Endothelial cell of umbilical vein (primary cell): ENCODE results near the gene COG5. TPM values are rescaled to one million over a fixed set of nuclear protein-coding genes. Genes with fewer than 3 reads are reported as not detected.

Source experiments
- BruUV-seq: library from RNA; stranded (reverse); fragments of 400-500 nt; replicated peaks from 2 replicates; lab custom pipeline; 2021; lab: Mats Ljungman, UMichigan
- CTCF ChIA-PET: fragments of 300-600, 350-600 bp; sonication (Branson Sonifier 250); formaldehyde crosslinking; loops from one replicate; lab custom pipeline; 2021; ENCODE audit warnings: antibody characterized with exemption, inconsistent platforms; lab: Charles Lee
- POLR2A ChIA-PET: fragments of 300-600, 350-600 bp; sonication (Branson Sonifier 250); formaldehyde crosslinking; loops from one replicate; lab custom pipeline; 2021; ENCODE audit warnings: antibody characterized with exemption, inconsistent platforms; lab: Charles Lee
- DNase-seq: peaks from one replicate; pipeline ENCODE4 v3.0.0-alpha.2; 2011; ENCODE audit warnings: low read depth, low spot score
- FAIRE-seq: peaks from 2 replicates; lab custom pipeline; 2011; peaks lifted over from hg19 to GRCh38; lab: Jason Lieb, UNC
- H2AFZ ChIP-seq: 2 replicates; pipeline ENCODE4 v1.6.0; 2012; ENCODE audit warnings: low read depth, low read length, control low read depth, inconsistent platforms
- H3K27ac ChIP-seq: 2 replicates; pipeline ENCODE4 v1.5.1; 2011; ENCODE audit warnings: low read depth, mild to moderate bottlenecking, control low read depth, low read length, moderate library complexity; ENCODE audit not compliant: insufficient read depth
- H3K27me3 ChIP-seq, 2 experiments: 2 replicates each; pipeline versions ENCODE4 v1.6.0 to v1.6.1; 2011; ENCODE audit warnings: low read length in 2 of 2, mixed read lengths in 1 of 2; ENCODE audit not compliant: control insufficient read depth in 2 of 2, insufficient read depth in 2 of 2
- H3K36me3 ChIP-seq, 2 experiments: 2 replicates in 1 of 2; 3 replicates in 1 of 2; pipeline ENCODE4 v1.5.1; 2011; ENCODE audit warnings: low read length in 2 of 2, mild to moderate bottlenecking in 1 of 2, moderate library complexity in 1 of 2; ENCODE audit not compliant: control insufficient read depth in 2 of 2, insufficient read depth in 2 of 2; ENCODE audit errors: extremely low read depth in 1 of 2
- H3K4me1 ChIP-seq: 3 replicates; pipeline ENCODE4 v1.5.1; 2011; ENCODE audit warnings: mild to moderate bottlenecking, low read length; ENCODE audit not compliant: control insufficient read depth, insufficient read depth; ENCODE audit errors: extremely low read depth
- H3K4me2 ChIP-seq: 2 replicates; pipeline ENCODE4 v1.6.1; 2011; ENCODE audit warnings: low read length, control low read depth, mixed read lengths; ENCODE audit not compliant: insufficient read depth
- H3K4me3 ChIP-seq, 3 experiments: fragments of 200-600 bp in 1 of 3; sonication (generic), shearing (Covaris generic) in 1 of 3; replicated peaks in 1 of 3; 2 replicates each; pipeline ENCODE4 v1.5.1; 2011 to 2016; ENCODE audit warnings: control low read depth in 3 of 3, low read length in 3 of 3, mild to moderate bottlenecking in 2 of 3, inconsistent platforms in 1 of 3, low read depth in 1 of 3, moderate library complexity in 1 of 3; ENCODE audit not compliant: insufficient read depth in 1 of 3
- H3K79me2 ChIP-seq: 2 replicates; pipeline ENCODE4 v1.6.0; 2012; ENCODE audit warnings: low read length, inconsistent platforms; ENCODE audit not compliant: control insufficient read depth, insufficient read depth
- H3K9ac ChIP-seq: replicated peaks from 2 replicates; pipeline ENCODE3; 2011; ENCODE audit warnings: low read length, control low read depth; ENCODE audit not compliant: insufficient read depth; ENCODE audit errors: extremely low read depth
- H3K9me1 ChIP-seq: replicated peaks from 3 replicates; pipeline ENCODE4 v1.6.0; 2011; ENCODE audit warnings: mild to moderate bottlenecking, low read length; ENCODE audit not compliant: control insufficient read depth, insufficient read depth; ENCODE audit errors: extremely low read depth
- H3K9me3 ChIP-seq: replicated peaks from 2 replicates; pipeline ENCODE4 v1.5.1; 2012; ENCODE audit warnings: low read length, inconsistent platforms; ENCODE audit not compliant: control insufficient read depth, insufficient read depth
- H4K20me1 ChIP-seq: replicated peaks from 2 replicates; pipeline ENCODE3; 2011; ENCODE audit warnings: mild to moderate bottlenecking, low read length; ENCODE audit not compliant: control insufficient read depth, insufficient read depth; ENCODE audit errors: extremely low read depth
- EZH2 ChIP-seq: IDR thresholded peaks from 2 replicates; pipeline ENCODE4 v1.6.1; 2012; ENCODE audit warnings: borderline replicate concordance, low read depth, mild to moderate bottlenecking, moderate library complexity, low read length, inconsistent platforms; ENCODE audit not compliant: severe bottlenecking
- FOS ChIP-seq: IDR thresholded peaks from 2 replicates; pipeline ENCODE4 v1.6.1; 2011; ENCODE audit warnings: mild to moderate bottlenecking, low read length, moderate library complexity, borderline replicate concordance; ENCODE audit not compliant: insufficient read depth
- GATA2 ChIP-seq: IDR thresholded peaks from 2 replicates; pipeline ENCODE4 v1.7.0; 2011; ENCODE audit warnings: low read depth, mild to moderate bottlenecking, moderate library complexity, mixed read lengths, low read length; ENCODE audit not compliant: insufficient read length, insufficient read depth
- JUN ChIP-seq: IDR thresholded peaks from 2 replicates; pipeline ENCODE4 v1.6.1; 2011; ENCODE audit warnings: borderline replicate concordance, low read depth; ENCODE audit not compliant: insufficient read length, insufficient read depth
- MAX ChIP-seq: IDR thresholded peaks from 2 replicates; pipeline ENCODE4 v1.6.1; 2011; ENCODE audit not compliant: insufficient read depth, insufficient read length
- MYC ChIP-seq: IDR thresholded peaks from one replicate; pipeline ENCODE4 v1.6.1; 2011; ENCODE audit warnings: mild to moderate bottlenecking, low read depth, low read length
- POLR2A ChIP-seq: IDR thresholded peaks from 2 replicates; pipeline ENCODE4 v1.6.1; 2012; ENCODE audit warnings: low read depth, mild to moderate bottlenecking, control low read depth, low read length
- POLR2AphosphoS5 ChIP-seq: IDR thresholded peaks from 2 replicates; pipeline ENCODE4 v1.6.1; 2012; ENCODE audit warnings: low read depth, mild to moderate bottlenecking, control low read depth, low read length, moderate library complexity; ENCODE audit not compliant: insufficient read depth
- dilution Hi-C: fragments of 300-500 bp; cut with MboI; formaldehyde crosslinking; loops from one replicate; pipeline ENCODE4 v1.15.0; 2019; ENCODE audit warnings: low sequenced_read_pairs; ENCODE audit not compliant: extremely low pct_ligation_motif_present
- intact Hi-C: fragments of 100-400 bp; cut with micrococcal nuclease; formaldehyde crosslinking; loops from one replicate; pipeline ENCODE4 v1.10.0; 2022
- polyA plus RNA-seq, 4 experiments: library from polyadenylated mRNA; depleted of rRNA in 3 of 4; stranded (reverse) in 3 of 4; unstranded in 1 of 4; fragments of >200 nt; gene quantifications; 2 replicates each; pipeline versions ENCODE4 v1.2.1 to v1.2.3, GENCODE V29; 2011 to 2012; ENCODE audit warnings: missing spikeins in 1 of 4
- total RNA-seq: library from RNA; stranded (reverse); gene quantifications from 2 replicates; pipeline ENCODE4 v1.2.3, GENCODE V29; 2021
- TF ChIP-seq, protein P1 (sequence below), 2 donors: IDR thresholded peaks; 1 replicate in 1 of 2; 2 replicates in 1 of 2; pipeline ENCODE4 v1.5.1; 2011; ENCODE audit warnings: low read length in 2 of 2, mild to moderate bottlenecking in 2 of 2, moderate library complexity in 2 of 2, control low read depth in 1 of 2, inconsistent platforms in 1 of 2, low read depth in 1 of 2; ENCODE audit not compliant: insufficient read depth in 1 of 2; ENCODE audit errors: extremely low read depth in 1 of 2

Gene COG5
- total and polyA plus RNA-seq, 2 donors (not counting 3 experiments of a cell fraction or from before 2014, with no cell fraction given), result 18.8 to 45.3 TPM

DNA sequence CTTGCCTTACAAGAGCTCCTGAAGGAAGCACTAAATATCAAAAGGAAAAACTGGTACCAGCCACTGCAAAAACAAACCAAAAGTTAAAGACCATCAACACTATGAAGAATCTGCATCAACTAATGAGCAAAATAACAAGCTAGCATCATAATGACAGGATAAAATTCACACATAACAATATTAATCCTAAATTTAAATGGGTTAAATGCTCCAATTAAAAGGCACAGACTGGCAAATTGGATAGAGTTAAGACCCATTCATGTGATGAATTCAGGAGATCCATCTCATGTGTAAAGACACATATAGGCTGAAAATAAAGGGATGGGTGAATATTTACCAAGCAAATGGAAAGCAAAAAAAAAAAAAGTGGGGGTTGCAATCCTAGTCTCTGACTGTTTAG, 29.6 kb downstream of the COG5 start:
- no peak for FAIRE-seq
- dilution Hi-C loops, result no loop called here
- ChIA-PET CTCF (no interaction called here), POLR2A (no interaction called here)
- H3K9me3 ChIP-seq, result no peaks in the 10 kb centered on the region
- no peaks in the 10 kb centered on the region for H4K20me1 ChIP-seq
- H2AFZ ChIP-seq, result no peak overlapping the region
- H3K79me2 ChIP-seq, result peaks cover 4% of the 10 kb centered on the region
- H3K4me2 ChIP-seq, result no peak overlapping the region
- no peaks in the 10 kb centered on the region for H3K4me1 ChIP-seq
- H3K36me3 ChIP-seq, result no peaks in the 10 kb centered on the region
- DNase-seq, result no peak
- H3K27me3 ChIP-seq, result no peaks in the 10 kb centered on the region
- H3K9me1 ChIP-seq, result no peaks in the 10 kb centered on the region
- H3K4me3 ChIP-seq, result no peak overlapping the region
- no TSS peak for BruUV-seq
- TF ChIP-seq, protein P1, sequence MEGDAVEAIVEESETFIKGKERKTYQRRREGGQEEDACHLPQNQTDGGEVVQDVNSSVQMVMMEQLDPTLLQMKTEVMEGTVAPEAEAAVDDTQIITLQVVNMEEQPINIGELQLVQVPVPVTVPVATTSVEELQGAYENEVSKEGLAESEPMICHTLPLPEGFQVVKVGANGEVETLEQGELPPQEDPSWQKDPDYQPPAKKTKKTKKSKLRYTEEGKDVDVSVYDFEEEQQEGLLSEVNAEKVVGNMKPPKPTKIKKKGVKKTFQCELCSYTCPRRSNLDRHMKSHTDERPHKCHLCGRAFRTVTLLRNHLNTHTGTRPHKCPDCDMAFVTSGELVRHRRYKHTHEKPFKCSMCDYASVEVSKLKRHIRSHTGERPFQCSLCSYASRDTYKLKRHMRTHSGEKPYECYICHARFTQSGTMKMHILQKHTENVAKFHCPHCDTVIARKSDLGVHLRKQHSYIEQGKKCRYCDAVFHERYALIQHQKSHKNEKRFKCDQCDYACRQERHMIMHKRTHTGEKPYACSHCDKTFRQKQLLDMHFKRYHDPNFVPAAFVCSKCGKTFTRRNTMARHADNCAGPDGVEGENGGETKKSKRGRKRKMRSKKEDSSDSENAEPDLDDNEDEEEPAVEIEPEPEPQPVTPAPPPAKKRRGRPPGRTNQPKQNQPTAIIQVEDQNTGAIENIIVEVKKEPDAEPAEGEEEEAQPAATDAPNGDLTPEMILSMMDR (IDR thresholded peaks at IDR 0.05; ENCODE audit: extremely low read depth in 1 of 2, insufficient read depth in 1 of 2, low read depth in 1 of 2, low read length in 2 of 2), result no peak
- TF ChIP-seq EZH2 (no peak), POLR2A (no peak), GATA2 (no peak), MAX (no peak), FOS (no peak), MYC (no peak), JUN (no peak), POLR2AphosphoS5 (no peak)
- H3K27ac ChIP-seq, result no peak overlapping the region
- intact Hi-C loops, result no loop called here
- H3K9ac ChIP-seq, result no peak overlapping the region
